Measurements from ENCODE around the gene ANO10.

GRCh38 chr3:43316783-43317460 lies 304.9 kb downstream of the ANO10 start:
- no peak for TF ChIP-seq CTCF (IDR thresholded peaks at IDR 0.05)
- no peak for TF ChIP-seq POLR2A (IDR thresholded peaks at IDR 0.05)

Measured in thyroid gland (tissue), 4 donors.